Measurements from ENCODE around the gene RNF126.

RNF126 gene

DNA sequence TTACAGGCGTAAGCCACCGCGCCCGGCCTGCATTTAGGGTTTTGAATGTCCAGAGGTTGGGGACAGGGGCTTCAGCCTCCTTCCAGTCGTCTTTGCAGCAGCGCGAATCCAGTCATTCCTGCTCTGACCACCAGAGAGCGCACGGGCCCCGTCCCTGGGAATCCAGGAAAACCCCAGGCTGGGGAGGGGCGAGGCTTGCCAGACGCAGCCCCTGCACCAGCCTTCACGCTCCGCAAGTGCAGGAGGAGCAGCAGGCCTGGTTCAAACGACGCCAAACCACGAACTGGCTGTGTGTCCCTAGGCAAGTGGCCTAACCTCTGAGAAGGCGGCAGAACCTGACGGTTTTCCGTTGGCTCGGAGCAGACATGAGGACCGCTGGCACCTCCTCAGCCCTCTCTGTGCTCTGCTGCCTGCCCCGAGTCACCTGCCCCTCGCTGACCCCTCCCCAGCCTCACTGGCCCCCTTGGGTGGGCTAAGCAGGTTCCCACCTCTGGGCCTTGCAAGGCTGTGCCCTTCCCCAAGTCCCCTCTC is 2.0 kb upstream of the RNF126 start:
- Histone ChIP-seq H3K4me1 (peaks cover 3% of the 10 kb centered on the region; the same call in 1 of the 2 replicates), H3K9me3 (no peaks in the 10 kb centered on the region; the same call in 1 of the 2 replicates), H3K4me3 (ENCODE audit: low read depth, low read length) (no peak overlapping the region), H3K36me3 (peaks cover 9% of the 10 kb centered on the region), H3K27me3 (no peaks in the 10 kb centered on the region; the same call in 1 of the 2 replicates)
- TF ChIP-seq, protein P1, sequence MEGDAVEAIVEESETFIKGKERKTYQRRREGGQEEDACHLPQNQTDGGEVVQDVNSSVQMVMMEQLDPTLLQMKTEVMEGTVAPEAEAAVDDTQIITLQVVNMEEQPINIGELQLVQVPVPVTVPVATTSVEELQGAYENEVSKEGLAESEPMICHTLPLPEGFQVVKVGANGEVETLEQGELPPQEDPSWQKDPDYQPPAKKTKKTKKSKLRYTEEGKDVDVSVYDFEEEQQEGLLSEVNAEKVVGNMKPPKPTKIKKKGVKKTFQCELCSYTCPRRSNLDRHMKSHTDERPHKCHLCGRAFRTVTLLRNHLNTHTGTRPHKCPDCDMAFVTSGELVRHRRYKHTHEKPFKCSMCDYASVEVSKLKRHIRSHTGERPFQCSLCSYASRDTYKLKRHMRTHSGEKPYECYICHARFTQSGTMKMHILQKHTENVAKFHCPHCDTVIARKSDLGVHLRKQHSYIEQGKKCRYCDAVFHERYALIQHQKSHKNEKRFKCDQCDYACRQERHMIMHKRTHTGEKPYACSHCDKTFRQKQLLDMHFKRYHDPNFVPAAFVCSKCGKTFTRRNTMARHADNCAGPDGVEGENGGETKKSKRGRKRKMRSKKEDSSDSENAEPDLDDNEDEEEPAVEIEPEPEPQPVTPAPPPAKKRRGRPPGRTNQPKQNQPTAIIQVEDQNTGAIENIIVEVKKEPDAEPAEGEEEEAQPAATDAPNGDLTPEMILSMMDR (IDR thresholded peaks at IDR 0.05; ENCODE audit: low read depth, low read length): peak; percentile 88
- peak; percentile 95 for DNase-seq

DNA sequence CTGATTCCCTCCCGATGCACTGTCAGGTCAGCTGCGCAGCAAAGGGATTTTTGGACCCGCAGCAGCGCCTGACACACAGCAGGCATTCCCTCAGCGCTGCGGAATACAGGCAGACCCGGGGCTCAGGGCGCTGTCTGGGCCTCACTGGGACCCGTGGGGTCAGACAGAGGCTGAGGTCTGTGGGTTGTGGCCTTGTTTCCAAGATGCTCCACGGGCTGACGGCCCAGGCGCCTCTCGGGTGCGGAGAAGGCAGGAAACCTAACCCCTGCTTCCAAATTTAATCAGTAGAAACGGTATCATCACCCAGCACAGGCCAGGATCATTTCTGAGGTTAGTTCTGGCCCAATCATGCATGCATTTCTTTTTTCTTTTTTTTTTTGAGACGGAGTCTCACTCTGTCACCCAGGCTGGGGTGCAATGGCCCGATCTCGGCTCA is 686 bp upstream of the RNF126 start:
- TF ChIP-seq, protein P1 (IDR thresholded peaks at IDR 0.05; ENCODE audit: low read depth, low read length): no peak

DNA sequence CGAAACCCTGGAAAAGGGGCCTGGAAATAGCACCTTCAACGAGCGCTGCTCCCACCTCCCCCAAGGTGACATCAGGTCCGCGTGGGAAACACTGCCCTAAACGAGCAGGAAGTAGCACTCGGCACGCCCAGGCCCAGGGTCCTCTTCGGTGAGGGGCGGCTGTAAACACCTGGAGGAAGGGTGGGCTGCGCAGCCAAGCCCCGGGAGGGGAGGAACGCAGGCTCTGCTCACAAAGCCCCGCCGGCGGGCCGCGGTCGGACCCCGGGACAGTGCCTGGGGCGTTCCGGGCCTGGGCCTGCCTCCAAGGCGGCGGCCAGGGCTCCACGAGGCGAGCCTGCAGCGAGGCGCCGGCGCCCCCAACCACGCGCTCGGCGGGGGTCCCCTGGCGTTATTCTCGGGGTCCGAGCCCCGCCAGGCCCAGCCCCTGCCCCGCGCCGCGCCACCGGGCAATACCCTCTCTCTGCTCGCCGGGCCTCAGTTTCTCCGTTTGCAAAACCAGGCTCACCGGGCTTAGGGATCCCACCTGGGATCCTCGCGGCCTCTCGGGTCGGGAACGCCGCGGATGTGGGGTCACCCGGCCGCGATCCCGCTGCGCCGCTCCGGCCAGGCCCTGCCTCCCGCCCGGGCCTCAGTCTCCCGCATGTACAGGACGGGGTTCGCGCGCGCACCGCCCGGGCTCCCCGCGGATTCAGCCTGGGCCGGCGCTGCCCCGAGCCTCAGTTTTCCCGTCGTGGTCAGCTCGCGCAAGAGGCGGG is 630 bp downstream of the RNF126 start:
- DNase-seq: peak; percentile 51
- H3K9me3 ChIP-seq: no peaks in the 10 kb centered on the region; the same call in 1 of the 2 replicates
- no peaks in the 10 kb centered on the region; the same call in 1 of the 2 replicates for H3K27me3 ChIP-seq
- TF ChIP-seq, protein P1 (IDR thresholded peaks at IDR 0.05; ENCODE audit: low read depth, low read length): no peak
- peak overlapping the region; percentile 86 for H3K4me3 ChIP-seq (ENCODE audit: low read depth, low read length)
- H3K4me1 ChIP-seq: peaks cover 3% of the 10 kb centered on the region; the same call in 1 of the 2 replicates
- H3K36me3 ChIP-seq: peaks cover 23% of the 10 kb centered on the region

More for the DNA sequence above, 686 bp upstream of the RNF126 start:
- H3K27me3 ChIP-seq: no peaks in the 10 kb centered on the region; the same call in 1 of the 2 replicates
- no peak for DNase-seq
- peaks cover 12% of the 10 kb centered on the region for H3K36me3 ChIP-seq
- H3K4me3 ChIP-seq (ENCODE audit: low read depth, low read length): peak overlapping the region; percentile 48
- H3K9me3 ChIP-seq: no peaks in the 10 kb centered on the region; the same call in 1 of the 2 replicates
- H3K4me1 ChIP-seq: peaks cover 3% of the 10 kb centered on the region; the same call in 1 of the 2 replicates

DNA sequence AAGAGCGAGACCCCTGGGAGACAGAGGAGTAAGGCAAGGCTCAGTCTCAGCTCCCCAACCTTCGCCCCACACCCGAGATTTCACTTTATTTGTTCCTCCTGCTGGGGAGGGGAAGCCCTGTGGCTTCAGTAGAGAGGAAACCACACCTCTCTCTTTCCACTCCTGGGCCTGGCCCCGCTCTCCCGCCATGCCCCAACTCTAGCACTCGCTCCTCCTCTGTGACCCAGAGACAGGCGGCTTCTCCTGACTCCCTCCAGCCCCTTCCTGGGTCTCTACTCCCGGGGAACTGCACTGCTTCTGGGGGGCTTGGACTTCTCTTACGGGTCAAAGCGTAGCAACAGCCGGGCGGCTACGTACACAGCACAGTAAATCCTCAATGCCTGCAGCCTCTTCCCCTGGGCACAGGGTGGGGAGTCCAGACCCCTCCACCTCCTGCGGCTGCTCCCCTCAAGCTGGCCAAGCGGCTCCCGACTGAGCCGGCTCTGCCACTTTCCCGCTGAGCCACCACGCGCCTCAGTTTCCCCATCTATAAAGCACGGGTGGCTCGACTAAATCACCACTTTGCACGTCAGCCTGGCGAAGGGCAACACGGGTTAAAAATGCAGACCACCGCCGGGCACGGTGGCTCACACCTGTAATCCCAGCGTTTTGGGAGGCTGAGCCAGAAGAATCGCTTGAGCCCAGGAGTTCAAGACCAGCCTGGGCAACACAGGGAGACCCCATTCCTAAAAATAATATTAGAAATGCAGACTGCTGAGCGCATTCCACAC is 1.4 kb downstream of the RNF126 start:
- Histone ChIP-seq H3K4me1 (peaks cover 3% of the 10 kb centered on the region; the same call in 1 of the 2 replicates), H3K27me3 (no peaks in the 10 kb centered on the region; the same call in 1 of the 2 replicates), H3K4me3 (ENCODE audit: low read depth, low read length) (peak overlapping the region; percentile 86), H3K36me3 (peaks cover 29% of the 10 kb centered on the region), H3K9me3 (no peaks in the 10 kb centered on the region; the same call in 1 of the 2 replicates)
- TF ChIP-seq, protein P1 (IDR thresholded peaks at IDR 0.05; ENCODE audit: low read depth, low read length): no peak
- no peak for DNase-seq

DNA sequence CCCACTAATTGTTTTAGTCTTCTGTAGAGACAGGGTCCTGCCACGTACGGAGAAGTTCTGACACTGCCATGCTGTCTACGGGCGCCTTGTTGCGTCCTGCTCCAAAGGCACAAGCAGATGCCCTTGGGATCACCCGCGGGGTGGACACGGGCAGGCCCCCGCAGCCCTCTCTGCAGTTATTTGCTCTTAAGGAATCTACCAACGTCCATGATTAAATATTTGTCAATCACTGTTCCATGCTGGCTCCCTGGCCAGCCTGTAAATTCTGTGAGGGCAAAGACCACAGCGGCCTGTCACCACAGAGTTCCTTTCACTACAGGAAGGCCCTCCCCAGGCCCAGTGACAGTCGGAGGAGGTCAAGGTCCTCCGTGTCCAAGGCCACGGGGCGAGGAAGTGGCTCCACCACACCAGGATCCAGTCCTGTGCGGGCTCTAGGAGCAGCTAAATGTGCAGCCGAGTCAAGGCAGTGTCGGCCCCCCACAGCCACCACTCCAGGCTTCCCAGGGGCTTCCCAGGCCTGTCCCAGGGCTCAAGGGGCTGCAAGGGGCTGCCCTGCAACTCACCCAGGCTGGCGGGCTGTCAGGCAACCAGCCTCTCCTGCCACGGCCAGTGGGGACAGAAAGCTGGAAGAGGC is 2.1 kb downstream of the RNF126 start:
- DNase-seq: no peak
- TF ChIP-seq, protein P1 (IDR thresholded peaks at IDR 0.05; ENCODE audit: low read depth, low read length): no peak
- peak overlapping the region; percentile 86 for H3K4me3 ChIP-seq (ENCODE audit: low read depth, low read length)
- H3K9me3 ChIP-seq: no peaks in the 10 kb centered on the region; the same call in 1 of the 2 replicates
- peaks cover 31% of the 10 kb centered on the region for H3K36me3 ChIP-seq
- peaks cover 3% of the 10 kb centered on the region; the same call in 1 of the 2 replicates for H3K4me1 ChIP-seq
- H3K27me3 ChIP-seq: no peaks in the 10 kb centered on the region; the same call in 1 of the 2 replicates
